ENCODE results near the gene NLGN4X.

GRCh38 chrX:6004529-6004928, 224.1 kb downstream of the NLGN4X start:
- TF ChIP-seq BHLHE40 (IDR thresholded peaks at IDR 0.05; ENCODE audit: borderline replicate concordance) (no peak), FOXK2 (IDR thresholded peaks at IDR 0.05) (no peak), NFRKB (IDR thresholded peaks at IDR 0.05) (no peak), SUZ12 (IDR thresholded peaks at IDR 0.05) (no peak), LEF1 (IDR thresholded peaks at IDR 0.05; ENCODE audit: borderline replicate concordance) (no peak), ARNT (IDR thresholded peaks at IDR 0.05) (no peak), TARDBP (IDR thresholded peaks at IDR 0.05) (no peak), SP1 (IDR thresholded peaks at IDR 0.05) (no peak), L3MBTL2 (conservative IDR thresholded peaks at IDR 0.05) (no peak), FOXM1 (IDR thresholded peaks at IDR 0.05; ENCODE audit: borderline replicate concordance) (no peak)
